DOHH2 (cell line): ENCODE data around the gene FLNA.

ENCODE experiments used
- H3F3A ChIP-seq: fragments of 200-600 bp; sonication (generic), shearing (Covaris generic); 2 replicates; pipeline ENCODE4 v1.6.0; 2016; ENCODE audit warnings: antibody characterized with exemption, mild to moderate bottlenecking; ENCODE audit not compliant: control insufficient read depth, insufficient read depth
- H3K27ac ChIP-seq: fragments of 200-600 bp; sonication (generic); 2 replicates; pipeline ENCODE4 v1.5.1; 2014; ENCODE audit warnings: low read depth, mild to moderate bottlenecking, low read length, moderate library complexity
- H3K27me3 ChIP-seq: fragments of 200-600 bp; sonication (generic); 2 replicates; pipeline ENCODE4 v1.6.1; 2014; ENCODE audit warnings: mild to moderate bottlenecking, low read length, mixed read lengths; ENCODE audit not compliant: control insufficient read depth
- H3K36me3 ChIP-seq: fragments of 200-600 bp; sonication (generic); 2 replicates; pipeline ENCODE4 v1.6.1; 2014; ENCODE audit warnings: mild to moderate bottlenecking, low read length, moderate library complexity, mixed read lengths; ENCODE audit not compliant: control insufficient read depth
- H3K4me1 ChIP-seq: fragments of 200-600 bp; sonication (generic); 2 replicates; pipeline ENCODE4 v1.6.1; 2014; ENCODE audit warnings: mild to moderate bottlenecking, low read length, mixed read lengths; ENCODE audit not compliant: control insufficient read depth
- H3K4me2 ChIP-seq: fragments of 200-600 bp; sonication (generic); 2 replicates; pipeline ENCODE4 v1.6.0; 2014; ENCODE audit warnings: mild to moderate bottlenecking, low read length, moderate library complexity
- H3K4me3 ChIP-seq: fragments of 200-600 bp; sonication (generic); 2 replicates; pipeline ENCODE4 v1.5.1; 2014; ENCODE audit warnings: mild to moderate bottlenecking, low read length, mixed read lengths
- H3K79me2 ChIP-seq: fragments of 200-600 bp; sonication (generic); 2 replicates; pipeline ENCODE4 v1.6.1; 2014; ENCODE audit warnings: mild to moderate bottlenecking, low read length, mixed read lengths; ENCODE audit not compliant: control insufficient read depth
- H3K9me2 ChIP-seq: fragments of 200-600 bp; sonication (generic); replicated peaks from 2 replicates; pipeline ENCODE4 v1.6.1; 2014; ENCODE audit warnings: mild to moderate bottlenecking, low read length, mixed read lengths; ENCODE audit not compliant: control insufficient read depth
- H3K9me3 ChIP-seq: fragments of 200-600 bp; sonication (generic); 2 replicates; pipeline ENCODE4 v1.6.1; 2014; ENCODE audit warnings: antibody characterized with exemption, low read length, mixed read lengths; ENCODE audit not compliant: control insufficient read depth, insufficient read depth
- H4K20me1 ChIP-seq: fragments of 200-600 bp; sonication (generic); 2 replicates; pipeline ENCODE4 v1.6.0; 2014; ENCODE audit warnings: low read depth, mild to moderate bottlenecking, antibody characterized with exemption, low read length, moderate library complexity; ENCODE audit not compliant: control insufficient read depth, insufficient read depth
- EZH2phosphoT487 ChIP-seq: fragments of 200-600 bp; sonication (generic); IDR thresholded peaks from 2 replicates; pipeline ENCODE4 v1.6.1; 2017; ENCODE audit warnings: borderline replicate concordance, mild to moderate bottlenecking, antibody characterized with exemption, low read length, moderate library complexity, mixed read lengths
- TF ChIP-seq, protein P1 (sequence below): fragments of 200-600 bp; sonication (generic); IDR thresholded peaks from one replicate; pipeline ENCODE4 v1.5.1; 2014; ENCODE audit warnings: antibody characterized with exemption, mild to moderate bottlenecking, low read depth, low read length; ENCODE audit not compliant: poor library complexity, severe bottlenecking

The FLNA gene

GRCh38 chrX:154320406-154320805 lies 54.0 kb downstream of the FLNA start:
- Histone ChIP-seq H3K4me1 (peaks cover 40% of the 10 kb centered on the region), H3K4me3 (no peak overlapping the region), H3K9me3 (no peaks in the 10 kb centered on the region), H3K9me2 (no peaks in the 10 kb centered on the region), H3F3A (no peaks in the 10 kb centered on the region), H3K4me2 (peak overlapping the region; percentile 59; the same call in 1 of the 2 replicates), H3K79me2 (no peaks in the 10 kb centered on the region), H3K27ac (no peak overlapping the region), H3K27me3 (peaks cover 2% of the 10 kb centered on the region), H4K20me1 (no peaks in the 10 kb centered on the region), H3K36me3 (no peaks in the 10 kb centered on the region)
- TF ChIP-seq EZH2phosphoT487 = no peak
- TF ChIP-seq, protein P1, sequence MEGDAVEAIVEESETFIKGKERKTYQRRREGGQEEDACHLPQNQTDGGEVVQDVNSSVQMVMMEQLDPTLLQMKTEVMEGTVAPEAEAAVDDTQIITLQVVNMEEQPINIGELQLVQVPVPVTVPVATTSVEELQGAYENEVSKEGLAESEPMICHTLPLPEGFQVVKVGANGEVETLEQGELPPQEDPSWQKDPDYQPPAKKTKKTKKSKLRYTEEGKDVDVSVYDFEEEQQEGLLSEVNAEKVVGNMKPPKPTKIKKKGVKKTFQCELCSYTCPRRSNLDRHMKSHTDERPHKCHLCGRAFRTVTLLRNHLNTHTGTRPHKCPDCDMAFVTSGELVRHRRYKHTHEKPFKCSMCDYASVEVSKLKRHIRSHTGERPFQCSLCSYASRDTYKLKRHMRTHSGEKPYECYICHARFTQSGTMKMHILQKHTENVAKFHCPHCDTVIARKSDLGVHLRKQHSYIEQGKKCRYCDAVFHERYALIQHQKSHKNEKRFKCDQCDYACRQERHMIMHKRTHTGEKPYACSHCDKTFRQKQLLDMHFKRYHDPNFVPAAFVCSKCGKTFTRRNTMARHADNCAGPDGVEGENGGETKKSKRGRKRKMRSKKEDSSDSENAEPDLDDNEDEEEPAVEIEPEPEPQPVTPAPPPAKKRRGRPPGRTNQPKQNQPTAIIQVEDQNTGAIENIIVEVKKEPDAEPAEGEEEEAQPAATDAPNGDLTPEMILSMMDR = no peak

- H3F3A ChIP-seq = no peaks in the 10 kb centered on the region
- H3K9me2 ChIP-seq = no peaks in the 10 kb centered on the region
- no peak overlapping the region for H3K4me3 ChIP-seq
- H3K4me1 ChIP-seq = peaks cover 31% of the 10 kb centered on the region
- no peaks in the 10 kb centered on the region for H4K20me1 ChIP-seq
- H3K36me3 ChIP-seq = no peaks in the 10 kb centered on the region
- TF ChIP-seq EZH2phosphoT487 = no peak
- TF ChIP-seq, protein P1 = peak; percentile 51
- no peak overlapping the region for H3K4me2 ChIP-seq
- H3K27ac ChIP-seq = no peak overlapping the region
- no peaks in the 10 kb centered on the region; the same call in 1 of the 2 replicates for H3K27me3 ChIP-seq
- no peaks in the 10 kb centered on the region for H3K9me3 ChIP-seq
- H3K79me2 ChIP-seq = no peaks in the 10 kb centered on the region
These were observed 56.9 kb downstream of the FLNA start for GRCh38 chrX:154317391-154317995.

DNA sequence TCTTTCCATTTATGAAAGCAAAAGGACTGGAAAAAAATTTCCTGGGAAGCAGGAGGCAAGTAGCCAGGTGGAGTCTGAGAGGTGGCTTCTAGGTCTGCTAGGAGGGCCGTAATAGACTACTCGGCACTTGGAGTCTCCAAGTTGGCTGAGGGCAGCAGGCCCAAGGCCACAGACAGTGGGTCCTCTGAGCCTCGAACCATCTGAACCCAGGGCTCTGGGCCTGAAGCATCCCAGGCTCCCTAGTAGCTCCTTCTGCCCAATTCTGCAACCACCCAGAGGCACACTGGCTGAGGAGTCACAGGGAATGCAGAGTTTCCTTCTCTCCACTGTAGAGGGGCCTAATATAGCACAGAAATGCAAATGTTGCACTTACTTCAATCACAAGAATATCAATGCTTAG lies 59.0 kb downstream of the FLNA start:
- H3K27me3 ChIP-seq = no peaks in the 10 kb centered on the region; the same call in 1 of the 2 replicates
- H3K79me2 ChIP-seq = no peaks in the 10 kb centered on the region
- no peaks in the 10 kb centered on the region for H3K36me3 ChIP-seq
- no peak overlapping the region for H3K4me3 ChIP-seq
- no peaks in the 10 kb centered on the region for H3F3A ChIP-seq
- H3K27ac ChIP-seq = no peak overlapping the region
- no peaks in the 10 kb centered on the region for H3K9me3 ChIP-seq
- no peaks in the 10 kb centered on the region for H4K20me1 ChIP-seq
- H3K4me1 ChIP-seq = peaks cover 10% of the 10 kb centered on the region
- TF ChIP-seq, protein P1 = no peak
- no peak for TF ChIP-seq EZH2phosphoT487
- no peak overlapping the region for H3K4me2 ChIP-seq
- no peaks in the 10 kb centered on the region for H3K9me2 ChIP-seq
